Heart left ventricle (tissue), 16 donors: Measurements from ENCODE around the gene SLC6A11. TPM values are rescaled to one million over a fixed set of nuclear protein-coding genes. Genes with fewer than 3 reads are reported as not detected.

Experiments
- ATAC-seq, 4 donors: fragments of 200-7000 bp; cut with Tn5 transposase; one replicate each; pipeline ENCODE4 v1.9.1; 2020 to 2022; ENCODE audit warnings: moderate library complexity in 4 of 4, mild to moderate bottlenecking in 3 of 4, moderate number of reproducible peaks in 1 of 4
- DNase-seq, 5 donors: peaks; one replicate each; pipeline ENCODE4 v3.0.0-alpha.2; 2020
- H3K27ac ChIP-seq, 12 donors: fragments of 200-600 bp; sonication (generic) in 4 of 12; one replicate each; pipeline versions ENCODE4 v1.5.0 to v1.8.0; 2016 to 2022; ENCODE audit warnings: mild to moderate bottlenecking in 2 of 12
- H3K27me3 ChIP-seq, 9 donors: fragments of 200-600 bp; sonication (generic) in 2 of 9; one replicate each; pipeline versions ENCODE4 v1.5.1 to v1.8.0; 2016 to 2022; ENCODE audit warnings: mild to moderate bottlenecking in 3 of 9
- H3K36me3 ChIP-seq, 9 donors: fragments of 200-600 bp; sonication (generic) in 2 of 9; one replicate each; pipeline versions ENCODE4 v1.5.0 to v1.8.0; 2018 to 2022; ENCODE audit warnings: mild to moderate bottlenecking in 2 of 9
- H3K4me1 ChIP-seq, 12 donors: fragments of 200-600 bp; sonication (generic) in 4 of 12; one replicate each; pipeline versions ENCODE4 v1.5.0 to v1.8.0; 2016 to 2022; ENCODE audit warnings: mild to moderate bottlenecking in 3 of 12
- H3K4me3 ChIP-seq, 12 donors: fragments of 200-600 bp; sonication (generic) in 4 of 12; one replicate each; pipeline versions ENCODE4 v1.5.0 to v1.8.0; 2017 to 2022; ENCODE audit warnings: mild to moderate bottlenecking in 9 of 12, moderate library complexity in 4 of 12
- H3K9me3 ChIP-seq, 12 donors: fragments of 200-600 bp; sonication (generic) in 4 of 12; one replicate each; pipeline versions ENCODE4 v1.5.0 to v1.8.0; 2016 to 2022; ENCODE audit warnings: mild to moderate bottlenecking in 1 of 12
- CTCF ChIP-seq, 12 donors: fragments of 200-600 bp; sonication (generic) in 4 of 12; IDR thresholded peaks; one replicate each; pipeline versions ENCODE4 v1.5.0 to v1.8.0; 2018 to 2022; ENCODE audit warnings: antibody characterized with exemption in 12 of 12, mild to moderate bottlenecking in 5 of 12
- POLR2A ChIP-seq, 2 donors: fragments of 450-650 bp; IDR thresholded peaks; one replicate each; pipeline ENCODE4 v1.6.1; 2017; ENCODE audit warnings: antibody characterized with exemption in 2 of 2, mild to moderate bottlenecking in 2 of 2, moderate library complexity in 2 of 2
- WGBS, 4 donors: extraction: QIAGEN DNeasy Blood & Tissue Kit in 2 of 4; methylation state at CpG; one replicate each; pipeline versions ENCODE4 v1.1.5 to v1.1.7; 2013 to 2018; 5-methylcytosine and 5-hydroxymethylcytosine counted together
- intact Hi-C, 10 donors: fragments of 100-400 bp; cut with DNase I; formaldehyde crosslinking; loops; one replicate each; pipeline versions ENCODE4 v1.11.1 to v1.14.2; 2022
- polyA plus RNA-seq, 2 donors: library from polyadenylated mRNA; stranded (reverse); fragments of 200-250 nt; gene quantifications; one replicate each; pipeline ENCODE4 v1.2.3, GENCODE V29; 2013
- total RNA-seq, 9 donors: library from RNA; depleted of rRNA in 2 of 9; stranded (reverse); fragments of >200 nt in 2 of 9; fragmentation: NEBNext Ultra II Directional in 3 of 9; extraction: Animal tissue kit (Norgen Biotek cat#: 25700) in 3 of 9; gene quantifications; one replicate each; pipeline versions ENCODE4 v1.1.0 to v1.2.4, GENCODE V29; 2016 to 2023
- donor health status: ischemic (EF 13 %, LVEDD 7.1; RV severe dilation, severe dysfunction).
- donor health status: healthy with polysubstance abuse.
- donor health status: DM: no; HTN: yes; CAD: no.
- donor health status: DM: no; HTN: no; CAD: no.
- donor health status: ischemic (EF 25% LVEDD 6.9; RV normal size, moderate dysfunction).
- donor health status: ischemic (EF 25% LVEDD 5.7; RV mildly dilated, moderate dysfunction).
- donor health status: healthy.
- donor health status: DM: yes; HTN: yes; CAD: no.
- donor health status: ischemic (EF 35%, LVEDD 5.7; RV mildly dilated, moderate dysfunction).
- donor health status: nonischemic (EF 11% LVEDD 7.7; RV severe dilation, severe dysfunction).
- donor health status: DM: yes; HTN: yes; CAD: no.
- donor health status: PGD.
- donor health status: ischemic (EF 29% LVEDD 5.4; RV normal size, mild dysfunction).
- donor health status: nonischemic (EF 23%, LVEDD 6.1; RV moderate dilation, normal function).

SLC6A11 gene
- total and polyA plus RNA-seq, 11 donors: not detected

GRCh38 chr3:10888518-10889090, 72.6 kb downstream of the SLC6A11 start:
- ATAC-seq (no peak), DNase-seq (no peak)
- Histone ChIP-seq H3K9me3 (peaks cover 0 to 30% (median 14%) of the 10 kb centered on the region in 12 donors), H3K27ac (no peak overlapping the region), H3K4me3 (no peak overlapping the region), H3K36me3 (no peaks in the 10 kb centered on the region), H3K27me3 (peaks cover 0 to 17% (median 0%) of the 10 kb centered on the region in 9 donors), H3K4me1 (no peaks in the 10 kb centered on the region)
- TF ChIP-seq CTCF (IDR thresholded peaks at IDR 0.05) (no peak), POLR2A (IDR thresholded peaks at IDR 0.05) (no peak)
- intact Hi-C loops: loop anchor here in 3 of 10 donors (10.0 kb wide), 2 partner anchors 124 to 134 kb away; no protein-coding TSS in a partner anchor
- 55 to 70% (median 62%) methylated on average over 3 of the region's 3 CpGs for WGBS, 4 donors

- WGBS, 4 donors: 69 to 93% (median 77%) methylated on average over 2 of the region's 2 CpGs
- H3K4me1 ChIP-seq: no peaks in the 10 kb centered on the region
- DNase-seq: no peak
- no peak for ATAC-seq
- H3K9me3 ChIP-seq: peaks cover 0 to 30% (median 14%) of the 10 kb centered on the region in 12 donors
- intact Hi-C loops: loop anchor here in 3 of 10 donors (10.0 kb wide), 2 partner anchors 125 to 135 kb away; no protein-coding TSS in a partner anchor
- H3K36me3 ChIP-seq: no peaks in the 10 kb centered on the region
- no peak overlapping the region for H3K4me3 ChIP-seq
- peaks cover 0 to 15% (median 0%) of the 10 kb centered on the region in 9 donors for H3K27me3 ChIP-seq
- TF ChIP-seq POLR2A (IDR thresholded peaks at IDR 0.05): no peak
- no peak for TF ChIP-seq CTCF (IDR thresholded peaks at IDR 0.05)
- H3K27ac ChIP-seq: no peak overlapping the region
These were observed 73.4 kb downstream of the SLC6A11 start for GRCh38 chr3:10889206-10889960.

- 52 to 68% (median 59%) methylated on average over 1 of the region's 1 CpG for WGBS, 4 donors
- ATAC-seq: no peak
- intact Hi-C loops: no loop called here
- peaks cover 0 to 30% (median 14%) of the 10 kb centered on the region in 12 donors for H3K9me3 ChIP-seq
- H3K4me3 ChIP-seq: no peak overlapping the region
- DNase-seq: no peak
- H3K36me3 ChIP-seq: no peaks in the 10 kb centered on the region
- H3K27me3 ChIP-seq: peaks cover 0 to 10% (median 0%) of the 10 kb centered on the region in 9 donors
- H3K27ac ChIP-seq: no peak overlapping the region
- no peak for TF ChIP-seq CTCF (IDR thresholded peaks at IDR 0.05)
- no peak for TF ChIP-seq POLR2A (IDR thresholded peaks at IDR 0.05)
- H3K4me1 ChIP-seq: no peaks in the 10 kb centered on the region
These were observed 74.6 kb downstream of the SLC6A11 start for GRCh38 chr3:10890665-10891064.

- Histone ChIP-seq H3K27me3 (peaks cover 0 to 10% (median 0%) of the 10 kb centered on the region in 9 donors), H3K4me3 (no peak overlapping the region), H3K27ac (no peak overlapping the region), H3K36me3 (no peaks in the 10 kb centered on the region), H3K4me1 (no peaks in the 10 kb centered on the region), H3K9me3 (peaks cover 0 to 30% (median 14%) of the 10 kb centered on the region in 12 donors)
- ATAC-seq (no peak), DNase-seq (no peak)
- no peak for TF ChIP-seq CTCF (IDR thresholded peaks at IDR 0.05)
- TF ChIP-seq POLR2A (IDR thresholded peaks at IDR 0.05): no peak
- 70 to 78% (median 75%) methylated on average over 5 of the region's 5 CpGs for WGBS, 4 donors
- intact Hi-C loops: no loop called here
These were observed 76.6 kb downstream of the SLC6A11 start for GRCh38 chr3:10892622-10893021.
